22Rv1 (cell line): ENCODE measurements around the gene UTF1.

Experiments
- H3K27ac ChIP-seq: fragments of 450-650 bp; 2 replicates; pipeline ENCODE4 v1.5.1; 2017
- ZFX ChIP-seq: fragments of 450-650 bp; IDR thresholded peaks from 2 replicates; pipeline ENCODE4 v1.6.1; 2017; ENCODE audit warnings: antibody characterized with exemption, borderline replicate concordance
- TF ChIP-seq, protein P1 (sequence below): fragments of 450-650 bp; IDR thresholded peaks from 2 replicates; pipeline ENCODE4 v1.5.1; 2017; ENCODE audit warnings: mild to moderate bottlenecking

Gene UTF1

DNA sequence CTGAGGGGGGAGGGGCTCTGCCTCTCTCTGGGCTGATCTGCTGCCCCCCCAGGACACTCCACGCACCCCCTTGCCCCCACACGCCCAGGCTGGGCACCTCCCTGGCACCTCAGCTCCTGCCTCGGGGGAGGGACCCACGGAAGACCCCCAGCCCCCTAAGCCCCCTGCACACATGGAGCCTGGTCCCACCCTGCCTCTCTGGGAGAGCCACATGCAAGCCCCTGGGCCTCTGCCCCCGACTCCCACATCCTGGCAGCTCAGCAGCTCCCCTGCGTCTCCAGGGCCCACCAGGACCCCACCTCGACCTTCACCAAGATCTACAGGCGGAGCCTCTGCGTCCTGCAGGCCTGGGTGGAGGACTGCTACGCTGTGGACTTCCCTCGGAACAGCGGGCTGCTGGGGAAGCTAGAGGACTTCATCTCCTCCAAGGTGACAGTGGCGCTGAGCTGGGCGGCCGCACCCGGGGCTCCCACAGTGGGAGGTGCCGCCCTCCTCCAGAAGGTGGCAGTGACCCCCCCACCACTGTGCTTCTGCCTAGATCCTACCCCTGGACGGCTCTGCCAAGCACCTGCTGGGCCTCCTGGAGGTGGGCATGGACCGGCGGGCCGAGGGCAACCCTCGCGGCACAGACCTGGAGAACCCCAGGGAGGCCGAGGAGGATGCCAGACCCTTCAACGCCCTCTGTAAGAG lies 18.7 kb upstream of the UTF1 start:
- no peak overlapping the region for H3K27ac ChIP-seq
- TF ChIP-seq ZFX: no peak
- TF ChIP-seq, protein P1, sequence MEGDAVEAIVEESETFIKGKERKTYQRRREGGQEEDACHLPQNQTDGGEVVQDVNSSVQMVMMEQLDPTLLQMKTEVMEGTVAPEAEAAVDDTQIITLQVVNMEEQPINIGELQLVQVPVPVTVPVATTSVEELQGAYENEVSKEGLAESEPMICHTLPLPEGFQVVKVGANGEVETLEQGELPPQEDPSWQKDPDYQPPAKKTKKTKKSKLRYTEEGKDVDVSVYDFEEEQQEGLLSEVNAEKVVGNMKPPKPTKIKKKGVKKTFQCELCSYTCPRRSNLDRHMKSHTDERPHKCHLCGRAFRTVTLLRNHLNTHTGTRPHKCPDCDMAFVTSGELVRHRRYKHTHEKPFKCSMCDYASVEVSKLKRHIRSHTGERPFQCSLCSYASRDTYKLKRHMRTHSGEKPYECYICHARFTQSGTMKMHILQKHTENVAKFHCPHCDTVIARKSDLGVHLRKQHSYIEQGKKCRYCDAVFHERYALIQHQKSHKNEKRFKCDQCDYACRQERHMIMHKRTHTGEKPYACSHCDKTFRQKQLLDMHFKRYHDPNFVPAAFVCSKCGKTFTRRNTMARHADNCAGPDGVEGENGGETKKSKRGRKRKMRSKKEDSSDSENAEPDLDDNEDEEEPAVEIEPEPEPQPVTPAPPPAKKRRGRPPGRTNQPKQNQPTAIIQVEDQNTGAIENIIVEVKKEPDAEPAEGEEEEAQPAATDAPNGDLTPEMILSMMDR: no peak

DNA sequence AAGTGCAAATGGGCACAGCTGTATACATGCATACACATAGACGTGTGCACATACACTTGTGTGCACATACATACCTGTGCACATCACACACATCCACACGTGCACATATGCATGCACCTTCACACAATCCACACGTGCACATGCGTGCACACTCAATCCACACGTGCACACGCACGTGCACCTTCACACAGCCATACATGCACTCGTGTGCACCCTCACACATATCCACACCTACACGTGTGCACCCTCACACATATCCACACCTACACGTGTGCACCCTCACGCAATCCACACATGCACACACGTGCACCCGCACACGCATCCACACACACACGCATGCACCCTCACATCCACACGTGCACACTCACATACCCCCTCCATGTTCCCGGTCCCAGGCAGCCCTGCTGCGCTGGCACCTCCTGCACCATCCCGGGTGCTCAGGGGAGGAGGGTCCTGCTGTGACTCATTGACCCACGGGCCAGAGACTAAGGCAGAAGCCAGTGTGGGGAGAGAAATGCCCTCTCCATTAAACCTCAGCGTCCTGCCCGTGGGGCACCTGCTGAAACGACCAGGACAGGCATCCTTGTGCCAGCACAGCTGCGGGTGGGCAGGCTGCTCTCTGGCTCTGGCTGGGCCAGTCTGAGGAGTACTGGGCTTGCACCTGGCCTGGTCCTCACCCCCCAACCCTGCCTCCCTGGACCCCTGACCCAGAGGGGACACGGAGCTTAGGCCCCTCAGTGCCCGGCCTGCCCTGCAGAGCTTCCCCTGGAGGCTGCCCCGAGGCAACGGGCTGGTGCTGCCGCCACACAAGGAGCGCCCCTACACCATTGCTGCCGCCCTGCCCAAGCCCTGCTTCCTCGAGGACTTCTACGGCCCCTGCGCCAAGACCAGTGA lies 17.8 kb upstream of the UTF1 start:
- TF ChIP-seq, protein P1: no peak
- TF ChIP-seq ZFX: no peak

DNA sequence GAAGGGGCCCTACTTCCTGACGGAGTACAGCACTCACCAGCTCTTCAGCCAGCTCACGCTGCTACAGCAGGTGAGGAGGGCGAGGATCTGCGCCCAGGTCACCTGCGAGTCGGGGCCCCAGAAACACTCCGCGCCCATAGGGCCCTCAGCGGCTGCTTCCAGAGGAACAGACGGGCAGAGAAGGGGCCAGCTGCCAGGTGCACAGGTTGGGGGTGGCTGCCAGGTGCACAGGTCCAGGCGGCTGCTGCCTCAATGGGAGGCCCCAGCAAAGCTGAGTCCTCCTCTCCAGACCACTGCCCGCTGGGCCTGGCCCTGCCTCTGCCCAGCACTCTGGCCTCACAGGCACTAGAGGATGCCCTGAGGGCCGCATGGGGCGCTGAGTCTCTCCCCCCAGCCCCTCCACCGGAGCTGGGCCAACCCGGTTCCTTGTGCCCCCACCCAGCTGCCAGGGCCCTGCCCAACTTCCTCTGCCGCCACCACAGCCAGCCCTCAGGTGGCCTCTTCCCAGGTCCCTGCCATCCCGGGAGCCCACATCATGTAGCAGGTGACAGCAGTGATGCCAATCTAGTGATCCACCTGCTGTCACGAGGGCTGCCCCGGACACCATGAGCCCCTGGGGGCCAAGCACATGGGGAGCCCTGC lies 17.0 kb upstream of the UTF1 start:
- H3K27ac ChIP-seq: no peak overlapping the region
- TF ChIP-seq ZFX: no peak
- TF ChIP-seq, protein P1: no peak

More for the DNA sequence above, 17.8 kb upstream of the UTF1 start:
- H3K27ac ChIP-seq: no peak overlapping the region

DNA sequence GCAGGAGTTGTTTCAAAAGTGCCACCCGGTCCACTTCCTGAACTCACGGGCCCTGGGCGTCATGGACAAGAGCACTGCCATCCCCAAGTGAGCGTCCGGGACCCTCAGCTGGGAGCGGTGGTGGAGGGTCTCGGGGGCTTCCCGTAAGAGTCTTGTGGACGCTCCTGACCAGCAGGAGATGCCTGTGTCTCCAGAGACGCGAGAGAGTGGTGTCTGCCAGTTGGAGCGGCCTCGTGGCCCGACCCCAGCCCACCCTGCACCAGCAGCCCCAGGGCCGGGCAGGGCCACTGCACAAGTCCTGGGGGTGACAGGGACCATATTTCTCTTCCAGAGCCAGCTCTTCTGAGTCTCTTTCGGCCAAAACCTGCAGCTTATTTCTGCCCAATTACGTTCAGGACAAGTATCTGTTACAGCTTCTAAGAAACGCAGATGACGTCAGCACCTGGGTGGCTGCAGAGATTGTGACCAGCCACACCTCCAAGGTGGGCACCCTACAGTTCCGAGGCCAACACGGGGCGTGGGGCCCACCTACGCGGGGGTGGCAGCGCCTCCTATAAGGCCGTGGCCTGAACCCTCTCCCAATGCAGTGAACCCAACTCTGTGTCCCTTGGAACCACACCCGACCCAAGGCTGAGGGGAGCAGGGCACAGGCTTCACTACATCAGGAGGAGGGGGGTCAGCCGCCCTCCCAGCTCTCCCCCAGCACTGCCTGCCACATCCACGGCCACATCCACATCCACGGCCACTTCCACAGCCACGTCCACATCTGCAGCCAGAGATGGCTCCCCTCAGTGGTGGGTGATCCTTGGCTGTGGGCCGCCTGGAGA lies 16.2 kb upstream of the UTF1 start:
- TF ChIP-seq, protein P1: no peak

DNA sequence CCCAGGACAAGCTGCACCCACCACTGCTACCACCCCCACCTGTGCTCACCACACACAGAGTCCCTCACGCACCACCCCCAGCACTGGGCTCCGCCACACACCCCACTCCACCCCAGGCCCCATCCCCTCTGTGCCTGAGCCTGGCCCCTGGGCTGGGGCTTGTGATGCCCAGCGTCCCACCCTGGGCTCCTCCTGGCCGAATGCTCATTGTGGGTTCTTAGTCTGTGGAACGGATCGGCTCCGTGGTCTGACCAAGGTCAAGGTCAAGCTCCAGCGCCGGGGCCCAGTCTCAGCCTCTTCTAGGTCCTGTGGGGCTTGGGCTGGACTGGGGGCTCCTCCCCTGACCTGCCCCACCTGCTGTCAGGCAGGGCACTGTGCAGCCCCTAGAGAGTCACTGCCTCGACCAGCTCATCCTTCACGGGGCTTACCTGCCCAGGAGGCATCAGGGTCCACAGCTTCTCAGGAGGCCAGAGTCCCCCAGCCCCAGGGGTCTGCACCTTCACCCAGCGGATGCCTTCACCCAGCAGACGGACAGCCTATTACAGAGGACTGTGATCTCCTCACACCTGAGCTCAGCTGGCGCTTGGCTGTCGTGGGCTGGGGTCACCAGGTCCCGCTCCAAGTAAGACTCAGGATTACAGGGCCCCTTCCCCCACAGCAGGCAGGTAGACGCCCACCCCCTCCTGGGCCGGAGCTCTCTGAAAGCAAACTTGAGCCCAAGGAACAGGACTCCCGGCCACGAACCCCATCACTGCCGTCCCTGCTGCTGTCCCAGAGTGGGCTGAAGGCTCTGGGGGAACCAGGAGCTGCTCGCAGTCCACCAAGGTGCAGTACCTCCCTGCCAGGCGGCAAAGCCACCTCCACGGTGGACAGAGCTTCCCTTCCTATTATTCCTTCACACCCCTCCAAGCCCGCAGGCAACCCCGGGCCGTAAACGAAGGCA lies 15.3 kb upstream of the UTF1 start:
- no peak for TF ChIP-seq ZFX
- TF ChIP-seq, protein P1: no peak

More for the DNA sequence above, 16.2 kb upstream of the UTF1 start:
- no peak overlapping the region for H3K27ac ChIP-seq

DNA sequence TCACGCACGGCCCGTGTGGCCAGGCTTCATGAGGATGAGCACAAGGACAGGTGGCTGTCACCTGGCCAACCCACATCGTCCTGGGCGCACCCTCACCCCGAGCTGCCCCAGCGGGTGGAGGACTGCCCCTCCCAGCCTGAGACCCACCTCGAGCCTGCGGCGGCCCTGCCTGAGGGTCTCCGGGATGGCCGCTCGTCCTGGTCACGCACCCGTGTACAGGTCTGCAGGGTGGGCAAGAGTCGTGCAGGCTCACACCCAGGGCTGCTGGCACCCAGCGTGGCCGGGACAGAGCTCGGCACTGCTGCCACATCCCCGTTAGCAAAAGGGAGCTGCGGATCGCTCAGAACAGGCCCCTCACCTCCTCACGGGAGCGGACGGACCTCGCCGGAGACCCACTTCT lies 14.4 kb upstream of the UTF1 start:
- no peak overlapping the region for H3K27ac ChIP-seq
- TF ChIP-seq, protein P1: no peak
- TF ChIP-seq ZFX: no peak

More for the DNA sequence above, 15.3 kb upstream of the UTF1 start:
- H3K27ac ChIP-seq: no peak overlapping the region
